Inflammatory macrophage treated with lipopolysaccharide for 1 hour (primary cell): ENCODE results near the gene CD96.
A peak's percentile ranks its signal among the peaks of the same experiment; 100 is the strongest.
"Not testable (repeated sequence)": the region's sequence is repeated elsewhere in the genome, so short reads cannot be mapped to it uniquely, and the experiment has no call there.

Source experiments
- DNase-seq, 2 donors: peaks; one replicate each; pipeline ENCODE4 v3.0.0-alpha.2; 2020 to 2022

The CD96 gene

GRCh38 chr3:111596328-111596727 is 54.3 kb downstream of the CD96 start:
- DNase-seq: no peak

GRCh38 chr3:111598139-111598538 is 56.1 kb downstream of the CD96 start:
- no peak for DNase-seq

- DNase-seq: no peak
Observed at GRCh38 chr3:111598552-111598951, 56.6 kb downstream of the CD96 start.

- no peak for DNase-seq
Observed at GRCh38 chr3:111601810-111602209, 59.8 kb downstream of the CD96 start.

GRCh38 chr3:111603679-111604078 is 61.7 kb downstream of the CD96 start:
- DNase-seq: no peak

- no peak for DNase-seq
Observed at GRCh38 chr3:111604119-111604518, 62.1 kb downstream of the CD96 start.

- no peak for DNase-seq
Observed at GRCh38 chr3:111605018-111605417, 63.0 kb downstream of the CD96 start.

- DNase-seq: no peak
Observed at GRCh38 chr3:111605493-111605892, 63.5 kb downstream of the CD96 start.

GRCh38 chr3:111607240-111607920 is 65.4 kb downstream of the CD96 start:
- no peak for DNase-seq

GRCh38 chr3:111608383-111608782 is 66.4 kb downstream of the CD96 start:
- no peak for DNase-seq

GRCh38 chr3:111609700-111610099 is 67.7 kb downstream of the CD96 start:
- DNase-seq: no peak

- no peak for DNase-seq
Observed at GRCh38 chr3:111610189-111610588, 68.2 kb downstream of the CD96 start.

- DNase-seq: no peak
Observed at GRCh38 chr3:111610612-111611054, 68.6 kb downstream of the CD96 start.

- DNase-seq: no peak
Observed at GRCh38 chr3:111613294-111613693, 71.3 kb downstream of the CD96 start.

- no peak for DNase-seq
Observed at GRCh38 chr3:111615880-111616279, 73.9 kb downstream of the CD96 start.

GRCh38 chr3:111616417-111617105 is 74.6 kb downstream of the CD96 start:
- no peak for DNase-seq

- no peak for DNase-seq
Observed at GRCh38 chr3:111617406-111617805, 75.4 kb downstream of the CD96 start.

- no peak for DNase-seq
Observed at GRCh38 chr3:111617912-111618601, 76.1 kb downstream of the CD96 start.

GRCh38 chr3:111618945-111619344 is 76.9 kb downstream of the CD96 start:
- DNase-seq: peak in 1 of 2 donors; percentile 3

- DNase-seq: no peak
Observed at GRCh38 chr3:111619833-111620232, 77.8 kb downstream of the CD96 start.

- DNase-seq: no peak
Observed at GRCh38 chr3:111621535-111621934, 79.5 kb downstream of the CD96 start.

- DNase-seq: no peak
Observed at GRCh38 chr3:111627092-111627491, 85.1 kb downstream of the CD96 start.

- DNase-seq: not testable (repeated sequence)
Observed at GRCh38 chr3:111629018-111629417, 87.0 kb downstream of the CD96 start.

GRCh38 chr3:111630638-111631037 is 88.6 kb downstream of the CD96 start:
- not testable (repeated sequence) for DNase-seq
